ENCODE results near the gene HSD17B3.

Gene HSD17B3

GRCh38 chr9:96219026-96219899, 82.7 kb downstream of the HSD17B3 start:
- Histone ChIP-seq H3F3A (ENCODE audit: insufficient read depth) (no peaks in the 10 kb centered on the region), H3K4me2 (ENCODE audit: low read depth, low read length, poor library complexity, severe bottlenecking) (no peak overlapping the region), H3K36me3 (ENCODE audit: low read length) (no peaks in the 10 kb centered on the region), H3K27me3 (ENCODE audit: low read length) (no peaks in the 10 kb centered on the region), H3K9me2 (replicated peaks; ENCODE audit: insufficient read depth, low read length) (no peaks in the 10 kb centered on the region), H2AFZ (ENCODE audit: low read depth, low read length, severe bottlenecking) (no peak overlapping the region), H4K20me1 (ENCODE audit: low read depth, low read length) (no peaks in the 10 kb centered on the region), H3K4me3 (ENCODE audit: insufficient read depth, low read length, poor library complexity, severe bottlenecking) (no peak overlapping the region), H3K9ac (ENCODE audit: low read length) (no peak overlapping the region), H3K79me2 (ENCODE audit: insufficient read depth, low read length) (no peaks in the 10 kb centered on the region), H3K9me3 (ENCODE audit: insufficient read depth, low read length) (no peaks in the 10 kb centered on the region), H3K27ac (ENCODE audit: low read depth, low read length) (no peak overlapping the region)
- TF ChIP-seq EZH2phosphoT487 (conservative IDR thresholded peaks at IDR 0.05; ENCODE audit: low read length) (no peak), CTCF (IDR thresholded peaks at IDR 0.05; ENCODE audit: insufficient read depth, low read length, poor library complexity, severe bottlenecking) (no peak)

- H3K9ac ChIP-seq (ENCODE audit: low read length), result 0 out of 2 replicates have a peak overlapping the region, but pooled peaks have one; percentile 21
Measured at GRCh38 chr9:96217754-96218693, 84.0 kb downstream of the HSD17B3 start.

GRCh38 chr9:96217294-96217707, 84.7 kb downstream of the HSD17B3 start:
- H3F3A ChIP-seq (ENCODE audit: insufficient read depth), result no peaks in the 10 kb centered on the region
- H3K36me3 ChIP-seq (ENCODE audit: low read length), result no peaks in the 10 kb centered on the region
- no peaks in the 10 kb centered on the region for H3K79me2 ChIP-seq (ENCODE audit: insufficient read depth, low read length)
- H4K20me1 ChIP-seq (ENCODE audit: low read depth, low read length), result no peaks in the 10 kb centered on the region
- H2AFZ ChIP-seq (ENCODE audit: low read depth, low read length, severe bottlenecking), result no peak overlapping the region
- TF ChIP-seq EZH2phosphoT487 (conservative IDR thresholded peaks at IDR 0.05; ENCODE audit: low read length) (no peak), CTCF (IDR thresholded peaks at IDR 0.05; ENCODE audit: insufficient read depth, low read length, poor library complexity, severe bottlenecking) (no peak)
- no peaks in the 10 kb centered on the region for H3K9me2 ChIP-seq (replicated peaks; ENCODE audit: insufficient read depth, low read length)
- no peaks in the 10 kb centered on the region for H3K27me3 ChIP-seq (ENCODE audit: low read length)
- H3K27ac ChIP-seq (ENCODE audit: low read depth, low read length), result no peak overlapping the region
- no peak overlapping the region for H3K4me3 ChIP-seq (ENCODE audit: insufficient read depth, low read length, poor library complexity, severe bottlenecking)
- H3K9me3 ChIP-seq (ENCODE audit: insufficient read depth, low read length), result no peaks in the 10 kb centered on the region
- no peak overlapping the region for H3K4me2 ChIP-seq (ENCODE audit: low read depth, low read length, poor library complexity, severe bottlenecking)
- no peak overlapping the region for H3K9ac ChIP-seq (ENCODE audit: low read length)

More at GRCh38 chr9:96217754-96218693, 84.0 kb downstream of the HSD17B3 start:
- no peaks in the 10 kb centered on the region for H3K27me3 ChIP-seq (ENCODE audit: low read length)
- H3K79me2 ChIP-seq (ENCODE audit: insufficient read depth, low read length), result no peaks in the 10 kb centered on the region
- H3K4me2 ChIP-seq (ENCODE audit: low read depth, low read length, poor library complexity, severe bottlenecking), result peak overlapping the region; percentile 54
- no peak overlapping the region for H3K4me3 ChIP-seq (ENCODE audit: insufficient read depth, low read length, poor library complexity, severe bottlenecking)
- TF ChIP-seq EZH2phosphoT487 (conservative IDR thresholded peaks at IDR 0.05; ENCODE audit: low read length) (no peak), CTCF (IDR thresholded peaks at IDR 0.05; ENCODE audit: insufficient read depth, low read length, poor library complexity, severe bottlenecking) (peak; percentile 80)
- H3K27ac ChIP-seq (ENCODE audit: low read depth, low read length), result no peak overlapping the region
- no peaks in the 10 kb centered on the region for H3F3A ChIP-seq (ENCODE audit: insufficient read depth)
- no peaks in the 10 kb centered on the region for H4K20me1 ChIP-seq (ENCODE audit: low read depth, low read length)
- no peaks in the 10 kb centered on the region for H3K9me2 ChIP-seq (replicated peaks; ENCODE audit: insufficient read depth, low read length)
- H3K36me3 ChIP-seq (ENCODE audit: low read length), result no peaks in the 10 kb centered on the region
- H2AFZ ChIP-seq (ENCODE audit: low read depth, low read length, severe bottlenecking), result peak overlapping the region; percentile 68
- H3K9me3 ChIP-seq (ENCODE audit: insufficient read depth, low read length), result no peaks in the 10 kb centered on the region

Data from SU-DHL-6 (cell line).